Upper lobe of left lung (tissue), 6 donors: ENCODE data around the gene AGAP1. TPM values are rescaled to one million over a fixed set of nuclear protein-coding genes. Genes with fewer than 3 reads are reported as not detected.

Experiments used
- ATAC-seq, 2 donors: fragments of 200-7000 bp; cut with Tn5 transposase; one replicate each; pipeline ENCODE4 v1.9.1; 2022; ENCODE audit warnings: mild to moderate bottlenecking in 2 of 2, moderate library complexity in 2 of 2; ENCODE audit not compliant: low FRiP score in 2 of 2
- DNase-seq, 2 donors: peaks; one replicate each; pipeline ENCODE4 v3.0.0-alpha.2; 2019 to 2020
- H3K27ac ChIP-seq, 4 donors: fragments of 200-600 bp; sonication (generic); one replicate each; pipeline ENCODE4 v1.5.1; 2016 to 2019
- H3K27me3 ChIP-seq, 4 donors: fragments of 200-600 bp; sonication (generic); one replicate each; pipeline ENCODE4 v1.5.1; 2017 to 2019
- H3K36me3 ChIP-seq, 4 donors: fragments of 200-600 bp; sonication (generic); one replicate each; pipeline ENCODE4 v1.5.1; 2016 to 2019
- H3K4me1 ChIP-seq, 4 donors: fragments of 200-600 bp; sonication (generic); one replicate each; pipeline ENCODE4 v1.5.1; 2018 to 2019
- H3K4me3 ChIP-seq, 4 donors: fragments of 200-600 bp; sonication (generic); one replicate each; pipeline ENCODE4 v1.5.1; 2017 to 2019; ENCODE audit warnings: mild to moderate bottlenecking in 2 of 4, moderate library complexity in 1 of 4
- H3K9me3 ChIP-seq, 4 donors: fragments of 200-600 bp; sonication (generic); one replicate each; pipeline ENCODE4 v1.5.1; 2018 to 2019
- CTCF ChIP-seq, 6 experiments: fragments of 450-650 bp in 4 of 6; fragments of 200-600 bp in 2 of 6; sonication (generic) in 2 of 6; IDR thresholded peaks; one replicate each; pipeline ENCODE4 v1.5.1; 2016 to 2019; ENCODE audit warnings: antibody characterized with exemption in 6 of 6
- EP300 ChIP-seq, 4 donors: sonication (generic); formaldehyde crosslinking; IDR thresholded peaks; one replicate each; pipeline ENCODE4 v1.5.1; 2017; ENCODE audit warnings: antibody characterized with exemption in 4 of 4, control low read depth in 2 of 4
- POLR2A ChIP-seq, 4 donors: fragments of 450-650 bp; IDR thresholded peaks; one replicate each; pipeline ENCODE4 v1.5.1; 2016 to 2017; ENCODE audit warnings: antibody characterized with exemption in 4 of 4, mild to moderate bottlenecking in 2 of 4
- POLR2AphosphoS5 ChIP-seq, 2 donors: sonication (generic); formaldehyde crosslinking; IDR thresholded peaks; one replicate each; pipeline ENCODE4 v1.5.1; 2017; ENCODE audit warnings: antibody characterized with exemption in 2 of 2
- WGBS, 2 donors: methylation state at CpG; one replicate each; pipeline ENCODE4 v1.1.5; 2017 to 2018; 5-methylcytosine and 5-hydroxymethylcytosine counted together
- total RNA-seq, 6 donors: library from RNA; depleted of rRNA in 4 of 6; stranded (reverse); fragments of >200 nt in 4 of 6; gene quantifications; one replicate each; pipeline versions ENCODE4 v1.1.0 to v1.2.1, GENCODE V29; 2016 to 2021
- donor health status: DM: no; HTN: no; CAD: no; lungs with moderate emphysema.
- donor health status: DM: no; HTN: yes; CAD: no; lungs with severe emphysema.

The AGAP1 gene
- total RNA-seq, 6 donors from 2014 or later: 25.5 to 45.1 (median 30.7) TPM

GRCh38 chr2:235596272-235596671 lies 102.4 kb downstream of the AGAP1 start:
- Histone ChIP-seq H3K4me3 (no peak overlapping the region), H3K36me3 (no peaks in the 10 kb centered on the region), H3K27me3 (no peaks in the 10 kb centered on the region), H3K4me1 (peaks cover 0 to 3% (median 0%) of the 10 kb centered on the region in 4 donors), H3K9me3 (no peaks in the 10 kb centered on the region), H3K27ac (no peak overlapping the region)
- 83 to 90% methylated on average over 3 to 4 of the region's 4 CpGs for WGBS, 2 donors
- no peak for DNase-seq
- TF ChIP-seq EP300 (IDR thresholded peaks at IDR 0.05): no peak
- TF ChIP-seq POLR2AphosphoS5 (IDR thresholded peaks at IDR 0.05): no peak
- no peak for TF ChIP-seq POLR2A (IDR thresholded peaks at IDR 0.05)
- no peak for TF ChIP-seq CTCF (IDR thresholded peaks at IDR 0.05)
- ATAC-seq: no peak

- no peak for ATAC-seq
- WGBS, 2 donors: 77 to 92% methylated on average over 5 of the region's 5 CpGs
- no peak for DNase-seq
- Histone ChIP-seq H3K4me3 (no peak overlapping the region), H3K36me3 (no peaks in the 10 kb centered on the region), H3K27me3 (no peaks in the 10 kb centered on the region), H3K27ac (no peak overlapping the region), H3K9me3 (no peaks in the 10 kb centered on the region), H3K4me1 (peaks cover 0 to 3% (median 0%) of the 10 kb centered on the region in 4 donors)
- TF ChIP-seq CTCF (IDR thresholded peaks at IDR 0.05) (no peak), POLR2A (IDR thresholded peaks at IDR 0.05) (no peak), EP300 (IDR thresholded peaks at IDR 0.05) (no peak), POLR2AphosphoS5 (IDR thresholded peaks at IDR 0.05) (no peak)
These were observed 103.3 kb downstream of the AGAP1 start for GRCh38 chr2:235597081-235597615.

- 93 to 97% methylated on average over 19 of the region's 19 CpGs for WGBS, 2 donors
- no peaks in the 10 kb centered on the region for H3K36me3 ChIP-seq
- no peaks in the 10 kb centered on the region for H3K27me3 ChIP-seq
- no peak overlapping the region for H3K4me3 ChIP-seq
- no peak for TF ChIP-seq POLR2AphosphoS5 (IDR thresholded peaks at IDR 0.05)
- no peak for ATAC-seq
- peaks cover 0 to 3% (median 0%) of the 10 kb centered on the region in 4 donors for H3K4me1 ChIP-seq
- H3K27ac ChIP-seq: no peak overlapping the region
- no peaks in the 10 kb centered on the region for H3K9me3 ChIP-seq
- no peak for DNase-seq
These were observed 104.2 kb downstream of the AGAP1 start for GRCh38 chr2:235598026-235598425.

DNA sequence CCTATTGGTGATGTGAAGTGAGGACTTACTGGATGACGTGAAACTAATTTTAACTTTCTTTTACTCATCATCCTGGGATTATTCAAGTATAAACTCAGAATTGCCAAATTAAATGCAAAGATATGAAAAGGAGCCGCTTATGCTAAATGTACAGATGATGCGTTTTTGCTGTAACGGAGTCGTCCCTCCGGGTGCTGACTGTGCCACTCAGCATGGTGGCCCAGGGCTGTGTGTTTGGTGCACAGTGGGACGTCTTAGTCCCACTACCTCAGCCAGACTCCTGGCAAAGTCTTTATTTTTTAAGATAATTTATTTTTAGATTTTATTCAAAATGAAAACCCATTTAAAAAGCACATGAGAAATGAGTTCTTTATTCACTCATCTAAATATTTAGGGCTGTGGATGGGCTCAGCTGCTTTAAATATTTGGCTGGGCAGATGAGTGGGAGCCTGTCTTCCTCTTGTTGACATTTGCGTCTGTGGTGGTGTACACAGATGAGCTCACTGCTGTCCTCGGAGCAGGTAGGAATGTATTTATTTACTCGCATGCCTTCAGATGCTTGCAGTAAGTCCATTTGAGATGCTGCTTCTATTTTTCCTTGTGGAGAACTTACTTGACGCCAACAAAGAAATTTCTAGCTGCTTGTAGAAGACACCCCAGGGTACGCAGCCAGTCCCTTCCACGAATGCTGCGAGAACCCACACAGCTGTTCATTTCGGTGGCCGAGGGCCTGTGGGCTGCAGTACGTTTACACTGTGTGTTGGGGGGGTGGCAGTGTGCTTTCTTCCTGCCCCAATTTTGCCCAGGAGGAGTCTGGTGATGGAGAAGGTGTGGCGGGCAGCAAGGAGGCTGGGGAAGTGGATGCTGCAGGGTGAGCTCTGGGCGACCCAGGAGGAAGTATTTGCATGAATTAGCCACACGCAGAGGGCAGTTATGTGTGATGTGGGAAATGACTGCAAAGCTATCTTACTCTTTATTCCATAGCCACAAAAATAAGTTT lies 105.0 kb downstream of the AGAP1 start:
- no peaks in the 10 kb centered on the region for H3K9me3 ChIP-seq
- peaks cover 0 to 6% (median 2%) of the 10 kb centered on the region in 4 donors for H3K4me1 ChIP-seq
- no peaks in the 10 kb centered on the region for H3K36me3 ChIP-seq
- WGBS, 2 donors: 80 to 87% methylated on average over 13 to 20 of the region's 20 CpGs
- DNase-seq (no peak), ATAC-seq (no peak)
- no peak overlapping the region for H3K27ac ChIP-seq
- no peak for TF ChIP-seq CTCF (IDR thresholded peaks at IDR 0.05)
- no peak for TF ChIP-seq EP300 (IDR thresholded peaks at IDR 0.05)
- TF ChIP-seq POLR2AphosphoS5 (IDR thresholded peaks at IDR 0.05): no peak
- TF ChIP-seq POLR2A (IDR thresholded peaks at IDR 0.05): no peak
- no peak overlapping the region for H3K4me3 ChIP-seq
- no peaks in the 10 kb centered on the region for H3K27me3 ChIP-seq

- no peak overlapping the region for H3K4me3 ChIP-seq
- TF ChIP-seq EP300 (IDR thresholded peaks at IDR 0.05) (no peak), CTCF (IDR thresholded peaks at IDR 0.05) (no peak), POLR2A (IDR thresholded peaks at IDR 0.05) (no peak), POLR2AphosphoS5 (IDR thresholded peaks at IDR 0.05) (no peak)
- H3K36me3 ChIP-seq: no peaks in the 10 kb centered on the region
- DNase-seq: no peak
- H3K27ac ChIP-seq: no peak overlapping the region
- no peaks in the 10 kb centered on the region for H3K27me3 ChIP-seq
- peaks cover 0 to 6% (median 3%) of the 10 kb centered on the region in 4 donors for H3K4me1 ChIP-seq
- H3K9me3 ChIP-seq: no peaks in the 10 kb centered on the region
- WGBS, 2 donors: 75 to 76% methylated on average over 16 of the region's 16 CpGs
- no peak for ATAC-seq
These were observed 105.9 kb downstream of the AGAP1 start for GRCh38 chr2:235599596-235600338.
